ENCODE measurements around the gene ALDH1B1.

ALDH1B1 gene

DNA sequence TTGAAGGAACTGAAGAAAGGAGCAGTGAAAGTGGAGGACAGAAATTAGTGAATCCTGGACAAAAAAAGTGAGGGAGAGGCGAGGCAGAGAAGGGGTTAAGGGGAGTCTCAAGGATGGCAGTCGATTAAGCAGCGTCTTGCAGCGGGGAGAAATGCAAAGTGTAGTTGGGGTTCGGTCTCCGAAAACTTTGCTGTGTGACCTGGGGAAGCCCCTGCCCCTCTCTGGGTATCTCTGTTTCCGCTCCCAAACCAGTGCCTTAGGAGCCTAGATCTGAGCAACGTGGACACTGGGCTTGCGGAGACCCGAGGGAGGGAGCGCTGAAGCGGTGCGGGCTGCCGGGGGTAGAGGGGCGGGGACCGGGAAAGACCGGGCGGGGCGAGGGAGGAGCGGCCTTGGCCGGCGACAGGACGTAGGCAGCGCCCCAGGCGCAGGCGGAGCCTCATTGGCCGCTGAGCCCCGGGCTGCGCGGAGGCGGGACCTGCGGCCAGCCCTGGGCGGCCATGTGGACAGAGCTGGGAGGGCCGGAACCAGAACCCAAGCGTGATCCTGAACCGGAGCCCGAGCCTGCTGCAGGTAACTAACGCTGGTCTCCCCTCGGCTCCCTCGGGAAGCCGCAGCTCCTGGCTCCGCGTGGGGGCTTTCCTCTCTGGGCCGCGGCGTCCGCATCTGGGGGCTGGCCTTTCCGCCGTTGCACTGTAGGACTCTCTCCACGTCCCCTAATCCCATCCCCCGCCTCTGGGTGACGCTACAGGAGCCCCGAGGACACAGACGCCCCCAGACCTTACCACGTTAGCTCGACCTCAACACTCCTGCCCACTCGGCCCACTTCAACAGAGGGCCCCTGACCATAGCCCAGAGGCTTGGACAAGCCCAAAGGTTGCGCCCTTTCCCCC, at the start of gene ALDH1B1:
TSS of gene ALDH1B1 (plus strand) at position 468 of the 893 bp plus-strand sequence. CDS start 3,047 bp downstream, outside the sequence.
- DNase-seq (ENCODE audit: low read depth in 2 of 2), result peak; percentile 57 to 71

DNA sequence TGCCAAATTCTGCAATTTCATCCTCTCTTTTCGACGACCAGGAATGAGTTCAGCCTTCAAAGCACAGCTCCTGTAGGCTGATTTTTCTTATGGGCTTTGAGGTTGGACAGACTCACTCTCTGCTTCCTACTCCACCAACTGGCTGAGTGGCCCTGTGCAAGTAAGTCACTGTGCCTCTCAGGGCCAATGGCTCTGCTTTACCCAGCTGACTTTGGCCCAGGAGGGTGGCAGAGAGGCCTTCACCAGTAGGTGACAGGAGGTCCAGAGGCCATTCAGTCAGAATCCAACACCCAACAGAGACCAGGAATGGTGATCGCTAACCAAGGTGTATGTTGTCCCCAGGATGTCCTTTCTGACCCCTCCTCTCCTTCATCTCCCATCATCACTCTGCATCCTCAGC, 49.5 kb upstream of the ALDH1B1 start:
- DNase-seq (ENCODE audit: low read depth in 2 of 2), result no peak

DNA sequence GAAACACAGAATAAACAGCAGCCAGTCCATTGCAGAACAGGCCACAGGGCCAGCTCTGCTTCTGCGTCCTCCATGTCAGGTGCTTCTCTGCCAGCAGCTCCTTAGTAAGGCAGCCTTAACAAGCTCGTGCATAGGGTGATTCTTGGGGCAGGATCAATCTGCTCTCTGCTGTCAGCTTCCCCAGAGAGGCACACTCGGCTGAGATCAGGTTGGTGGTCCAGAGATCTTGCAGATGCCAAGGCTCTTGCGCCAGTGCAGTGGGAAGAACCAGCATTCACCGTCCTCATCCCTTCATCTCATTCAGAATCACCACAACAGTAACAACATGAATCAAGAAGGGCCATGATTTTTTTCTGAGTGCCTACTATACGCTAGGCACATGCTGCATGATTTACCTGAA, 49.0 kb upstream of the ALDH1B1 start:
- DNase-seq (ENCODE audit: low read depth in 2 of 2), result no peak

DNA sequence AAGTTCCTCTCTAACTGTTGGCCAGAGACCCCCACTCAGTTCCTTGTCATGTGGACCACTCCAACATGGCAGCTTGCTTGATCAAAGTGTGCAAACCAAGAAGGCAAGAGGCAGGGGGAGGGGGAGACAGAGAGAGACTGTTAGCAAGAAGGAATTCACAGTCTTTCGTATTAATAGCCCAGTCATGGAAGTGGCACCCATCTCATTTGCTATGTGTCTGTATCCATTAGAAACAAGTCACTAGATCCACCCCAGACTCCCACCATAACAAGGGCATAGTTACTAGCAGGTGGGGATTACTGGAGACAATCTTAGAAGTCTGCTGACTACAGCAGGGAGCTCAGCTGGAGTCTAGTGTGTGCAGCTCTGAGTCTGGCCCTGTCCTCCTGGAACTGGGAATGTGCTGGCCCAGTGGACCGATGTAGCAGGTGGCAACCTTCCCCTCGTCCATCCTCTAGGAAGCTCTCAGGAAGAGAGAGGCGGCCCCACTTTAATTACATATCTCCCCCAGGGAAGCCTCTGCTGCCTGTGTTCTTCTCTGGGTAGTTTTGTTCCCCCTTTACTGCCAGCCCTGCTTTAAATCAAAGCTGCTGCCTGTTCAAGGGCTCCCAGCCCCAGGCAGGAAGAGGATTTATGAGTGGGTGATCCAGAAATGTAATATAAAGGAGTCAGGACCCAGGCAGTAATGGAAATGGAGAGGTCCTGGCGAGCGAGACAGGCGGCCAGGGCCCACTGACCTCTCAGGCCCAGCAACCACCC, 47.8 kb upstream of the ALDH1B1 start:
- DNase-seq (ENCODE audit: low read depth in 2 of 2), result no peak

DNA sequence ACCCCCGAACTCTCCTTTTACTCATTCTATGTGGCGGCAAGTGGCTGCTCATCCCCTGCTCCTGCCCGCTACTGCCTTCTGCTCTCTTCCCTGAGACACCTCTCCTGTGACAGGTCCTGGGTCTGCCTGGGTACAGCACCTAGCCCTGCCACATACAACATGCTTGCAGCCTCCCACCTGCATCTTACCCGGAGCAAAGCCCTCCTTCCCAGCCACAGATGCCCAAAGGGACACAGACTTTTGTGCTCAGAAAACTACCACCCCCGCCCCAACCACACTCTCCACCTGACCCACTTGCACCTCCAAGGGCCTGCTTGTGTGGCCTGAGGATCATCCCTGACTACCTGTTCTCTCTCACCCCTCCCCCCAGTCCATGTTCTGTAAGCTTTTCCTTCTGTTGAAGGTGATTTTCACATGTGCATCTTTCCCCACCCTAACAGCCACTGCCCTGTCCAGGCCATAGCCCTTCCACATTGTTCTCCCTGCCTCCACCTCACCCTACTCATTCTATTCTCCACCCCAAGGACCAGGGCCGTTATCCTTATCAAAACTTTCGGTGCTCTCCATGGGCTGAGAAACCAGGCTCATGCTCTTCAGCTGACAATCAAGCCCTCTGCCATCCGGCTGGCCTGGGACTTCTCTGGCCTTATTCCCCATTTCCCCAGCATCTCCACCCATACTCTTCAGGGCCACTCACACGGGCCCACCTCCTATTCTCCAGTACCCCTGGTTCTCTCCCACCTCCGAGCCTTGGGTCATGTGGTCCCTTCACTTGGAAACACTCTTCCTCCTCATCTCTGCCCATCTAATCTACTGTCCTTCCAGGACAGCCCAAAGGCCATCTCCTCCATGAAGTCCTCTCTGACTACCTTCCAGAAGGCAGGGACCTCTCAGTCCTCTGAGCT, 46.4 kb upstream of the ALDH1B1 start:
- no peak for DNase-seq (ENCODE audit: low read depth in 2 of 2)

DNA sequence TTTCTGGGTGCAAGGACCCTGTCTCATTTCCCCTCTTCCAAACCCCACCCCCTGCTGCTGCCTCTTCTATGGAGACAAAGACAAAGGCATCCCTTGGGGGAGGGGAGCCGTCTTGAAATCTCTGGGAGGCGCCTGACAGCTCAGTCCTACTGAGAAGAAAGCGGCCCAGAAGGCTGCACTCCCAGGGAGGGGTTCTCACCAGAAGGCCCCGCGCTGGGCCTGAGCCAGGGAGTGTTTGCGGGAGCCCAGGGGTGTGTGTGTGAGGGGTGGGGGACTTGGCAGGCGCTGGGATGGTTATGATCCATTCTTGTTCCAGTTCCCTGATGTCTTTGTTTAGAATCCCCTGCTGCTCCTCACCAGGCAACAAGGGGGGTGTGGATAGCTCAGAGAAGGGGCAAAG, 45.7 kb upstream of the ALDH1B1 start:
- no peak for DNase-seq (ENCODE audit: low read depth in 2 of 2)

DNA sequence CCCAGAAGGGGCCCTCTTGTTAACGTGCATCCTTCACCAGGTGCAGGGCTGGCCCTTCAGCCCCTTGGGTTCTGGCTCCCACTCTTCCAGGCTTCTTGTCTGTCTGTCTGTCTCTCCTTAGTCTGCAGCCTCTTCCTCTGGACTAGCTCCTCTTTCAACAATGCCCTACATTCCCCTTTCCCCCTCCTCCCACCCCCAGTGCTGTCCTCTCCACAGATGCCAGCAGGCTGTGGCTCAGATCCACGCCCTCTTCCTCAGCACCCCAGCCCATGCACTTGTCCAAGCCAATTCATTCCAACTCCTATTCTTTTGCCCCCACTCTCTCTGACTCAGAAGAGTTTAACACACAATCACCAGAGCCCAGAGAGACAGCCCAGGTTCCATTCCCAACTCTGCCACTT, 45.2 kb upstream of the ALDH1B1 start:
- no peak for DNase-seq (ENCODE audit: low read depth in 2 of 2)

DNA sequence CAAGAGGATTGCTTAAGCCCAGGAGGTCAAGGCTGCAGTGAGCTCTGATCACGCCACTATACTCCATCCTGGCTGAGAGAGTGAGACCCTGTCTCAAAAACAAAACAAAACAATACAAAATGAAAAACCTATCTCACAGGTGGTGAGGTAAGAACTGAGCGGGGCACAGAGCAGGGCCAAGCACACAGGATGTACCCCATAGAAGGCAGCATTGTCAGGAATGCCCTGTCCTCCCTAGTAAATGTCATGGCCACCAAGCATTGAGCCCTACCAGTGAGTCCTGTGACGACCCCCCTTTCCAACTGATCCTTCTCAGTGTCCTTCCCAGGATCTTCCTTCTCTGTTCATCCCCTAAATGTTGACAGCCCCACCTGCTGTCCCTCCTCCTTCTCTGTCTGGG, 44.6 kb upstream of the ALDH1B1 start:
- DNase-seq (ENCODE audit: low read depth in 2 of 2), result no peak

DNA sequence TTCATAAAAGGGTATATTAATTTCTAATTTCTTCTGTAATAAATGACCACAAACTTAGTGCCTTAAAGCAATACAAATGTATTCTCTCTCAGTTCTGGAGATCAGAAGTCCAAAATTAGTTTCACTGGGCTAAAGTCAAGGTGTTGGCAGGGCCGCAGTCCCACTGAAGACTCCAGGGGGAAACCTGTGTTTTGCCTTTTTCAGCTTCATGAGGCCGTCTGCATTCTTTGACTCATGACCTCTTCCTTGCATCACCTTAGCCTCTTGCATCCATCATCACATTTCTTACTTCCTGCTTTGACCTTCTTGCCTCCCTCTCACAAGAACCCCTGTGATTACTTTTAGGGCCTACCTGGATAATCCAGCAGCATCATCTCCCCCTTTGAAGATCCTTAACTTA, 42.0 kb upstream of the ALDH1B1 start:
- DNase-seq (ENCODE audit: low read depth in 2 of 2), result no peak

DNA sequence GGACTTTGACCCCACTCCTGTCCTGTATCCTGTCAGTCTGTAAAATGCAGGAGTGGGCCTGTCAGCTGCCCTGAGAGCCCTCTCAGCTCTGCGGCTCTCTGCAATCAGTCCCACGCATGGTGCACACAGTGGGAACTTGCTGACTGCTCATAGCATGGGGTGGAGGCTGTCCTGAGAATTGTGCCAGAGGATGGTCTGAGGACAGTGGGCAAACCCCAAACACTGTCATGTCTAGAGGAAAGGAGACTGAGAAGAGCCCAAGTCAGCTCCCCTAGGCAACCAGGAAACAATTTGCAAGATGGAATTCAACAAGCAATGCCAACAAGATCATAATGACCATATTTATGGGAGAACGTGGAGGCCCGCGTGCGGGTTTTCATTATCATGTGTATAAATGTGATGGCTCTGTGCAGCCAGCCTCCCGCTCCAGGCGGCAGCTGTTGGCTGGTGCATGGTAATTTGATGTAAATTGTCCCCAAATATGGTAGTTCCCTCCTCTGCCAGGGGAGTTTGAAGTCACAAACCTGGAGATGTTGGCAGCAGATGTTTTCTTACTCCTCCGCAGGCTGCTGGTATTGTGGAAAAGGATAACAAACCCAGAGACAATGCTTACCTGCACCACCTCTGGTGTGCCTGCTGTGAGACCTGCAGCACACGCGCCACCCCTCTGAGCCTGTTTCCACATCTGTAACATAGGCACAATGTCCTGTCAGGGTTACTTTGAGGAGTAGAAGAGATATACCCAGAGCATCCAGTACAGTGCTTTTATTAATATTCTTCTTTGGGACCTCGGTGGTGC, 39.8 kb upstream of the ALDH1B1 start:
- no peak for DNase-seq (ENCODE audit: low read depth in 2 of 2)

DNA sequence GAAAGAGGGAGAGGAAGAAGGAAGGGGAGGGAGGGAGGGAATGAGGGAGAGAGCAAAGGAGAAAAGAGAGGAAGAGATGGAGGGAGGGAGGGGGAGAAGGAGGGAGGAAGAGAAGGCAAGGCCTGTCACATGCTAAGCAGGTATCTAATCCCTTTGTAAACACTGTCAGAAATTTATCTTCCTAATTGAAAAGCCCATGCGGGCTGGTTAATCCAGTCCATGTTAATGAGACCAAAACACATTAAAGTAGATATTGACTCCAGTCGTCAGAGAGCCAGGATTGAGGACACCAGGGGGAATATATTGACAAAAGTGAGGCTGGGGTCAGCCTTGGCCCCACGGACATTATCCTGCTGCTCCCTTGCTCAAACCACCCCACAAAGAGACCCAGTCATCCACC, 37.4 kb upstream of the ALDH1B1 start:
- DNase-seq (ENCODE audit: low read depth in 2 of 2), result no peak

DNA sequence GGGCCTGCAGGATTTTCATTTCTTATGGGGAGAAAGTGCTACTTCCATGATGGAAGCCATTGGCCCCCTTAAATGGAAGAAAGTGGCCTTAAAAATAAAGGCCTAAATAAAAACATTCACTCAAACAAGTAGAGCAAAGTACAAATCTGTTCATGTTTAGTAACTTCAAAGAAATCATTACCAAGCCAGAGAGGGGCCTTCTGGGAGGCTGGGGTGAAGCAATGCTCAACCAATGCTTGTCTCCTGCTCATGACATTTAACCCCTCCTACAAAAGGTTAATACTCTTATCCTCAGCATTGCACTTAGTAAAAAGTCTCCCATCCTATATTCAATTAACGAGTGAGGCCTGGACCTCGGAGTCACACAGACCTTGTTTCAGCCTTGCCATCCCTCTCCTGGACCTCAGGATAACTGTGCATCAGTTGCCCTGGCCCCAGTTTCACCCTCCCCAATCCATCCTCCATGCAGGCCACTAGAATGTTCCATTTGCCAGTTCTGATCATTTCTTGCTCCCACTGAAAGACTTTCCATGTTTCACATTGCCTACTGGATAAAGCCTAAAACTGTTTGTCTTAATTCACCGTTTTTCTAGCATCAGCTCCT, 36.9 kb upstream of the ALDH1B1 start:
- DNase-seq (ENCODE audit: low read depth in 2 of 2), result no peak

DNA sequence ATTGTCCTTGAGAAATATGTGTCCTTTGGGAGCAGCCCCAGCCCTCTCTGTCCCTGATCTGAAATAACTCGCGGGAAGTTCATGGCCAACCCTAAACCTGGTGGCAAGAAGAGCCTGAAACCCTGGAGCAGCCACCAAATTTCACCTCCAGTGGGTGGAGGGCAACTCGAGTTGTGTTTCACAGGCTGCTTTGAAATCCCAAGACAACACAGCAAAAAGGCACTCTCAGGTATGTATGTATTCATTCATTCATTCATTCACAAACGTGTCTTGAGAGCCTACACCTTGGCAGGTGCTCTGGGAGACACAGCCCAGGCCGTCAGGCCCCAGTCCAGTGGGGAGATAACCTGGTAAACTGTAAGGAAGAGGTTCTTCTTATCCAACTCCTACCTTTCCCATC, 35.7 kb upstream of the ALDH1B1 start:
- no peak for DNase-seq (ENCODE audit: low read depth in 2 of 2)

DNA sequence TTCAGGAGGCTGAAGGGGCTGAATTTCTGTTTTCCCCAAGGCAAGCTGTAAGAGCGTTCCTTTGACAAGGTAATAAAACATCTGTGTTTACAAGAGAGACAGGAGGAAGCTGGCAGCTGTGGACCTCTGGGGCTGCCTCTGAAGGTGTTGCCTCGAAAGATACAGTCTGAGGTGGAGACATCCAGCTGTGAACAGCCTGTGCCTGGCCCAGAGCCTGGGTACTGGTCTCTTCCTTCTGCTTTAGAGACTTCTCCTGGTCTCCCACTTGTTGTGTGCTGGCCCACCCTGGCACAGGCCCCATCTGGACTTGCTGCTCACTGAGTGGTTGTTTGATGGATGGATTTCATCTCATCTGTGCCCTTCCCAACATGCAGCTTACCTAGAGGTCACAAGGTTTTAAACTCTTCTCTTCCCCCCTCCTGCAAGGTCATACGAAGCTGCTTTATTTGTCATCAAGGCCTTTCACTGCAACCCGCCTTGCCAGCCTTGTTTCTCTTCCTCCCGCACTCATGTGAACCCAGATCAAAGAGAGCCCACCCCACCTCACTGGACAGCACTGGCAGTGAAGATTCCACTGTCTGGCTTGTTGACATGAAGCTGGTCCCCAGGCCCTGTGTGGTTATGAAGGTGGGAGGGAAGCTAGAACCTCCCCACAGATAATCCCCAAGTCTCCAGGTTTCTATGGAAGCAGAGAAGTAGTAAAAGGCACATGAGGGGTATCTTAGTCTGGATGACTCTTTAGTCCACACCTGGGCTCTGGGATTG, 35.0 kb upstream of the ALDH1B1 start:
- DNase-seq (ENCODE audit: low read depth in 2 of 2), result no peak

DNA sequence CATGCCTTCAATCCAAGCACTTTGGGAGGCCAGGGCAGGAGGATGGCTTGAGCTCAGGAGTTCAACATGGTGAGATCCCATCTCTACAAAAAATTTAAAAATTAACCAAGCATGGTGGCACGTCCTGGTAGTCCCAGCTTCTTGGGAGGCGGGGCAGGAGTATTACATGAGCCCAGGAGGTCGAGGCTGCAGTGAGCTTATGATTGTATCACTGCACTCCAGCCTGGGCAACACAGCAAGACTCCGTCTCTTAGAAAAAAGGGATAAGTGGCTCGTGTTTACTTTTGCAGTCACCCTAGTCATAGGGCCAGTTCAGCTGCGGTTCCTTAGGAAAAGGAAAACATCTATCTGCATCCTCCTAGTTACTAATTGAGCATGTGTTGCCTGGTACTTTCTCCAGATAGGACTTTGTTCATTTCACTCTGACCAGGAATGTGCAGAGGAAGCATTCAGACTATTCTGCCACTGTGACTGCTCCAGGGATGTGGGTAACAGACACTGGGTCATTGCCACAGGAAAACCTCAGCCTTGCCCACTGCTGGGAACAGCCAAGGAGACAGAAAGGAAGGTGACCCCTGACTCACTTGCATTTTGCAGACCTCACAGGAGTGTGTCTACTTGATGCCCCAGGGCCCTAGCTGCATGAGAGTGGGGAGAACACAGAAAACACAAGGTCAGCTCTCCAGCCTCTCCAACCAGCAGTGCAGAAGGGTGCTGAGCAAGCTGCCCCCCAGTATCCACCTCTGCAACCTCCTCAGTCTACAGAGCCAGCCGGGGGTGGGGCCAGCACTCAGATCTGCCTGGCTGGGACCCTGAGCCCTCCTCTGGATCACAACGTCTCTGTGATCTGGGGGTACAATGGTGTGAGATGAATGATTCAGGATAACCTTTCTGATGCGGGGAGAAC, 33.9 kb upstream of the ALDH1B1 start:
- DNase-seq (ENCODE audit: low read depth in 2 of 2), result no peak

DNA sequence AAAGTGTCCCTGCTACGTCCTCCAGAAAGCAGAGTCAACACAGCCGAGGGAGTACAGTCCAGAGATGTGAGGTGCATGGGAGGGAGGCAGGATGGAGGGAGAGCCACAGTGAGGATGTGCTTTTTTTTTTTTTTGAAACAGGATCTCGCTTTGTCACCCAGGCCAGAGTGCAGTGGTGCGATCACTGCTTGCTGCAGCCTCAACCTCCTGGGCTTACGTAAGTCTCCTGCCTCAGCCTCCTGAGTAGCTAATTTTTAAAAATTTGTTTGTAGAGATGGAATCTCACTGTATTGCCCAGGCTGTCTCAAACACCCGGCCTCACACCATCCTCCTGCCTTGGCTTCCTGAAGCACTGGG, 33.2 kb upstream of the ALDH1B1 start:
- DNase-seq (ENCODE audit: low read depth in 2 of 2), result no peak

DNA sequence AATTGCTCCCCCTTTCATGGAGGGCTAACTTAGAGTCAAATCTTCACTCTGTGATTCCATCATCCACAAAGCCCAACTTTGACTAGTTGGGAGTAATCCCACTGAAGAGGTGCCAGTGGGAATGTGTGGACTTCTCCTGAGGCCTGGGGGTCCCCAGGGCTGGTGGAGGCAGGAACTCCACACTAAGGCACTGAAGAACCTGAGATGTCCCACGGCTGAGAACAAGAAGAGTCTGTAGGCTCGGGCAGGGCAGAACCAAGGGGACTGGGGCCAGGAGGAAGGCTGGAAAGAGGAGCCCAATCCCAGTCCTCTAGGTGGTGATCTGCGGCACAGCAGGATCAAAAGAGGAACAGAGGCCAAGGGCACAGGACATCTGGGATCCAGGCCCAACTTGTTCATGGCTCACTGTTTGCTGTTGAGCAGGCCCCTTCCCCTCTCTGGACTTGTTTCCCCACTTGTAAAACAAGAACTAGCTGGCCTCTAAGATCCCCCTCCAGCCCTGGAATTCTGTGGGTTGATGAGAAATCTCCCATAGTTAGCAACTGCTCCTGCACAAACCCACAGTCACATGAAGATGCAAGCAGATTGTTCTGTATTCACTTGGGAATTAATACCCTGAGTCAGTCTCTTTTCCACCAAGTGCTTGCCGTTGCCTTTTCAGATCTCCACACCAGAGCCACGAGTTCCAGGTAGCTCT, 32.7 kb upstream of the ALDH1B1 start:
- DNase-seq (ENCODE audit: low read depth in 2 of 2), result no peak

DNA sequence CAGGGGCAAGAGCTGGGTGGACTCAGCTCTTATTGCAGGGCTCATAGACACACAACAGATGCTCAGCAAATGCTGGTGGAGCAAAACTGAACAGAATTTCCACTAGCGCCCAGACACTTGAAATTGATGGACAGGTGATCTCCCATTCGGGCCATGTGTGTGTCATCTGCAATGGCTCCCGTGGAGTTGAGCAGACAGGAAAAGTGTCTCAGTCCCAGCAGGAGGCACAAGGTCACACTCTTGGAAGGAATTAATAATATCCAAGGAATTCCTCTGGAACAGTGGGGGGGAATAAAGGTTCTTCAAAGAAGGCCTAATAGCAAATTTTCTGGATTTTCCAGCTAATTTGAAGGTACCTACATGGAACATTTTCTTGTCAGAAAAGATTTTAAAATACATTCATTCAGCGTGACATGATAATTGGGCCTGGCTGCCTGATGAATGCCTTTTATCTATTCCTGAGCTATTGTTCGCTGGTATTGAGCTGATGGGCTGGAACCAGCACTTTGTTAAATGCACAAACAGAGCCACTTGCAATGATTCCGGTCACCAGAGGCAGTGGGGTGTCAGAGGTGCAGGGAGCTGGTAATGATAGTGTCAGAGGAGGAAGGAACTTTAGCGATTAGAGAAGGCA, 31.5 kb upstream of the ALDH1B1 start:
- DNase-seq (ENCODE audit: low read depth in 2 of 2), result no peak
